K562 (cell line): Measurements from ENCODE around the gene SDCBP2.

Source experiments
- BRCA1 ChIP-seq, 2 experiments: fragments of 450-650 bp in 1 of 2; sonication (generic) in 1 of 2; formaldehyde crosslinking in 1 of 2; IDR thresholded peaks; 2 replicates each; pipeline versions ENCODE4 v1.5.0 to v1.6.1; 2017 to 2020; ENCODE audit warnings: mild to moderate bottlenecking in 1 of 2, missing genetic modification reagents in 1 of 2
- CBX5 ChIP-seq: IDR thresholded peaks from 2 replicates; pipeline ENCODE4 v1.6.1; 2014; ENCODE audit warnings: low read depth, borderline replicate concordance
- CREB1 ChIP-seq, 2 experiments: sonication (generic) in 1 of 2; formaldehyde crosslinking in 1 of 2; IDR thresholded peaks; 2 replicates each; pipeline versions ENCODE4 v1.6.1 to v1.8.0; 2012 to 2022; ENCODE audit warnings: inconsistent platforms in 1 of 2, mild to moderate bottlenecking in 1 of 2, missing genetic modification reagents in 1 of 2, moderate library complexity in 1 of 2
- EZH2 ChIP-seq: IDR thresholded peaks from 2 replicates; pipeline ENCODE4 v1.6.1; 2012; ENCODE audit warnings: low read depth, mild to moderate bottlenecking, inconsistent platforms, low read length, borderline replicate concordance
- RAD21 ChIP-seq, 2 experiments: fragments of 250-450 bp in 1 of 2; fragments of 450-650 bp in 1 of 2; sonication (Bioruptor Pico) in 1 of 2; formaldehyde crosslinking in 1 of 2; IDR thresholded peaks in 1 of 2; conservative IDR thresholded peaks in 1 of 2; 2 replicates each; pipeline versions ENCODE4 v1.4.0 to v1.8.0; 2020 to 2022; ENCODE audit warnings: mild to moderate bottlenecking in 2 of 2, moderate library complexity in 1 of 2
- WHSC1 ChIP-seq: IDR thresholded peaks from one replicate; pipeline ENCODE4 v1.6.1; 2012; ENCODE audit warnings: low read length, control low read depth, inconsistent platforms
- ZNF274 ChIP-seq: IDR thresholded peaks from 2 replicates; pipeline ENCODE4 v1.6.1; 2011; ENCODE audit warnings: low read depth, mild to moderate bottlenecking, low read length, moderate library complexity, borderline replicate concordance
- TF ChIP-seq, protein P1 (sequence below): fragments of 450-650 bp; IDR thresholded peaks from 2 replicates; pipeline ENCODE4 v1.6.1; 2016; ENCODE audit warnings: mild to moderate bottlenecking

DNA sequence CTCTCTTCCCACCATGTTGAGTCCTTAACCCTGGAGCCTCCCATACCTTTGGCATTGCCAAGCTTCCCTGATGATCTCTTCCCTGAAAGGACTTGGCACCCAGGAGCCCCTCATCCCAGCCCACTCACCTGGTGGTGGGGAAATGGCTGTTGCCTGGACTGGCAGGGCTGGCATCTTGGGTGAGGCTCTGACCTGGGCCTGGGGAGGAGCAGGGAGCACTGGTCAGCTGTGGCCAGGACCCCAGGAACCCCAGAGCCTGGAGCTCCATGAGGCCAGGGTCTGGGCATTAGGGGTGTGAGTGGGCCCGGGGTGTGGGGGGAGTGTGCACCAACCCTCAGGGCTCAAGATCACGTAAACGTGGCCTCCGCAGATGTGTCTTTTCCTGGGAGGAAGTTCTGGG lies 9.5 kb downstream of the SDCBP2 start:
- TF ChIP-seq ZNF274 (no peak), CREB1 (IDR thresholded peaks at IDR 0.05) (no peak), CREB1 (CRISPR knock-in tag; IDR thresholded peaks at IDR 0.05) (no peak), EZH2 (no peak), CBX5 (no peak), RAD21 (CRISPR knock-in tag; conservative IDR thresholded peaks at IDR 0.05 in 1 of 2, IDR thresholded peaks at IDR 0.05 in 1 of 2) (no peak), BRCA1 (IDR thresholded peaks at IDR 0.05) (no peak), BRCA1 (CRISPR knock-in tag; IDR thresholded peaks at IDR 0.05) (no peak), WHSC1 (no peak)
- TF ChIP-seq, protein P1, sequence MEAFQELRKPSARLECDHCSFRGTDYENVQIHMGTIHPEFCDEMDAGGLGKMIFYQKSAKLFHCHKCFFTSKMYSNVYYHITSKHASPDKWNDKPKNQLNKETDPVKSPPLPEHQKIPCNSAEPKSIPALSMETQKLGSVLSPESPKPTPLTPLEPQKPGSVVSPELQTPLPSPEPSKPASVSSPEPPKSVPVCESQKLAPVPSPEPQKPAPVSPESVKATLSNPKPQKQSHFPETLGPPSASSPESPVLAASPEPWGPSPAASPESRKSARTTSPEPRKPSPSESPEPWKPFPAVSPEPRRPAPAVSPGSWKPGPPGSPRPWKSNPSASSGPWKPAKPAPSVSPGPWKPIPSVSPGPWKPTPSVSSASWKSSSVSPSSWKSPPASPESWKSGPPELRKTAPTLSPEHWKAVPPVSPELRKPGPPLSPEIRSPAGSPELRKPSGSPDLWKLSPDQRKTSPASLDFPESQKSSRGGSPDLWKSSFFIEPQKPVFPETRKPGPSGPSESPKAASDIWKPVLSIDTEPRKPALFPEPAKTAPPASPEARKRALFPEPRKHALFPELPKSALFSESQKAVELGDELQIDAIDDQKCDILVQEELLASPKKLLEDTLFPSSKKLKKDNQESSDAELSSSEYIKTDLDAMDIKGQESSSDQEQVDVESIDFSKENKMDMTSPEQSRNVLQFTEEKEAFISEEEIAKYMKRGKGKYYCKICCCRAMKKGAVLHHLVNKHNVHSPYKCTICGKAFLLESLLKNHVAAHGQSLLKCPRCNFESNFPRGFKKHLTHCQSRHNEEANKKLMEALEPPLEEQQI = no peak
